AG20443 (cell line): ENCODE results near the gene INTS6.
A peak's percentile ranks its signal among the peaks of the same experiment; 100 is the strongest.

ENCODE experiments used
- DNase-seq: peaks from one replicate; pipeline ENCODE4 v3.0.0; 2012; ENCODE audit warnings: low spot score, mixed read lengths

Gene INTS6

GRCh38 chr13:51456510-51456909 lies 3.7 kb upstream of the INTS6 start:
- DNase-seq: no peak

GRCh38 chr13:51455532-51455931 lies 2.7 kb upstream of the INTS6 start:
- no peak for DNase-seq

GRCh38 chr13:51453959-51454703 lies 1.3 kb upstream of the INTS6 start:
- DNase-seq: peak; percentile 32

GRCh38 chr13:51453207-51453958 lies 547 bp upstream of the INTS6 start:
- peak; percentile 99 for DNase-seq

GRCh38 chr13:51451467-51452360 lies 1.1 kb downstream of the INTS6 start:
- DNase-seq: peak; percentile 75

- no peak for DNase-seq
Measured at GRCh38 chr13:51451134-51451466, 1.7 kb downstream of the INTS6 start.

- no peak for DNase-seq
Measured at GRCh38 chr13:51449018-51449417, 3.8 kb downstream of the INTS6 start.

GRCh38 chr13:51444922-51445321 lies 7.9 kb downstream of the INTS6 start:
- peak; percentile 33 for DNase-seq

- no peak for DNase-seq
Measured at GRCh38 chr13:51440381-51440780, 12.5 kb downstream of the INTS6 start.

GRCh38 chr13:51437550-51438127 lies 15.2 kb downstream of the INTS6 start:
- DNase-seq: no peak

GRCh38 chr13:51435002-51435578 lies 17.7 kb downstream of the INTS6 start:
- DNase-seq: peak; percentile 17

- DNase-seq: no peak
Measured at GRCh38 chr13:51432576-51432975, 20.3 kb downstream of the INTS6 start.

- DNase-seq: no peak
Measured at GRCh38 chr13:51426982-51427381, 25.9 kb downstream of the INTS6 start.

GRCh38 chr13:51425410-51426042 lies 27.3 kb downstream of the INTS6 start:
- peak; percentile 54 for DNase-seq

GRCh38 chr13:51423766-51424165 lies 29.1 kb downstream of the INTS6 start:
- DNase-seq: no peak

- DNase-seq: no peak
Measured at GRCh38 chr13:51422484-51422883, 30.4 kb downstream of the INTS6 start.

- no peak for DNase-seq
Measured at GRCh38 chr13:51420681-51421490, 31.9 kb downstream of the INTS6 start.

GRCh38 chr13:51419001-51419636 lies 33.7 kb downstream of the INTS6 start:
- DNase-seq: no peak

GRCh38 chr13:51417716-51418115 lies 35.1 kb downstream of the INTS6 start:
- no peak for DNase-seq

GRCh38 chr13:51416107-51416506 lies 36.7 kb downstream of the INTS6 start:
- DNase-seq: no peak
